Upper lobe of left lung (tissue), 6 donors: ENCODE data around the gene LYZL6. TPM values are rescaled to one million over a fixed set of nuclear protein-coding genes. Genes with fewer than 3 reads are reported as not detected.

ENCODE experiments used
- ATAC-seq, 2 donors: fragments of 200-7000 bp; cut with Tn5 transposase; one replicate each; pipeline ENCODE4 v1.9.1; 2022; ENCODE audit warnings: mild to moderate bottlenecking in 2 of 2, moderate library complexity in 2 of 2; ENCODE audit not compliant: low FRiP score in 2 of 2
- DNase-seq, 2 donors: peaks; one replicate each; pipeline ENCODE4 v3.0.0-alpha.2; 2019 to 2020
- H3K27ac ChIP-seq, 4 donors: fragments of 200-600 bp; sonication (generic); one replicate each; pipeline ENCODE4 v1.5.1; 2016 to 2019
- H3K27me3 ChIP-seq, 4 donors: fragments of 200-600 bp; sonication (generic); one replicate each; pipeline ENCODE4 v1.5.1; 2017 to 2019
- H3K36me3 ChIP-seq, 4 donors: fragments of 200-600 bp; sonication (generic); one replicate each; pipeline ENCODE4 v1.5.1; 2016 to 2019
- H3K4me1 ChIP-seq, 4 donors: fragments of 200-600 bp; sonication (generic); one replicate each; pipeline ENCODE4 v1.5.1; 2018 to 2019
- H3K4me3 ChIP-seq, 4 donors: fragments of 200-600 bp; sonication (generic); one replicate each; pipeline ENCODE4 v1.5.1; 2017 to 2019; ENCODE audit warnings: mild to moderate bottlenecking in 2 of 4, moderate library complexity in 1 of 4
- H3K9me3 ChIP-seq, 4 donors: fragments of 200-600 bp; sonication (generic); one replicate each; pipeline ENCODE4 v1.5.1; 2018 to 2019
- CTCF ChIP-seq, 6 experiments: fragments of 450-650 bp in 4 of 6; fragments of 200-600 bp in 2 of 6; sonication (generic) in 2 of 6; IDR thresholded peaks; one replicate each; pipeline ENCODE4 v1.5.1; 2016 to 2019; ENCODE audit warnings: antibody characterized with exemption in 6 of 6
- EP300 ChIP-seq, 4 donors: sonication (generic); formaldehyde crosslinking; IDR thresholded peaks; one replicate each; pipeline ENCODE4 v1.5.1; 2017; ENCODE audit warnings: antibody characterized with exemption in 4 of 4, control low read depth in 2 of 4
- POLR2A ChIP-seq, 4 donors: fragments of 450-650 bp; IDR thresholded peaks; one replicate each; pipeline ENCODE4 v1.5.1; 2016 to 2017; ENCODE audit warnings: antibody characterized with exemption in 4 of 4, mild to moderate bottlenecking in 2 of 4
- POLR2AphosphoS5 ChIP-seq, 2 donors: sonication (generic); formaldehyde crosslinking; IDR thresholded peaks; one replicate each; pipeline ENCODE4 v1.5.1; 2017; ENCODE audit warnings: antibody characterized with exemption in 2 of 2
- WGBS, 2 donors: methylation state at CpG; one replicate each; pipeline ENCODE4 v1.1.5; 2017 to 2018; 5-methylcytosine and 5-hydroxymethylcytosine counted together
- total RNA-seq, 6 donors: library from RNA; depleted of rRNA in 4 of 6; stranded (reverse); fragments of >200 nt in 4 of 6; gene quantifications; one replicate each; pipeline versions ENCODE4 v1.1.0 to v1.2.1, GENCODE V29; 2016 to 2021
- donor health status: DM: no; HTN: no; CAD: no; lungs with moderate emphysema.
- donor health status: DM: no; HTN: yes; CAD: no; lungs with severe emphysema.

The LYZL6 gene
- total RNA-seq, 6 donors from 2014 or later, result not detected

GRCh38 chr17:35963663-35964062 is 20.1 kb upstream of the LYZL6 start:
- no peaks in the 10 kb centered on the region for H3K36me3 ChIP-seq
- H3K4me3 ChIP-seq, result no peak overlapping the region
- H3K9me3 ChIP-seq, result no peaks in the 10 kb centered on the region
- no peaks in the 10 kb centered on the region for H3K4me1 ChIP-seq
- no peaks in the 10 kb centered on the region for H3K27me3 ChIP-seq
- no peak overlapping the region for H3K27ac ChIP-seq
- DNase-seq (no peak), ATAC-seq (no peak)
- TF ChIP-seq CTCF (IDR thresholded peaks at IDR 0.05) (no peak), POLR2A (IDR thresholded peaks at IDR 0.05) (no peak), POLR2AphosphoS5 (IDR thresholded peaks at IDR 0.05) (no peak), EP300 (IDR thresholded peaks at IDR 0.05) (no peak)
- 73 to 82% methylated on average over 6 of the region's 6 CpGs for WGBS, 2 donors

- Histone ChIP-seq H3K4me3 (no peak overlapping the region), H3K36me3 (no peaks in the 10 kb centered on the region), H3K9me3 (no peaks in the 10 kb centered on the region), H3K27ac (no peak overlapping the region), H3K27me3 (no peaks in the 10 kb centered on the region), H3K4me1 (no peaks in the 10 kb centered on the region)
- TF ChIP-seq POLR2A (IDR thresholded peaks at IDR 0.05), result no peak
- no peak for TF ChIP-seq CTCF (IDR thresholded peaks at IDR 0.05)
- no peak for TF ChIP-seq POLR2AphosphoS5 (IDR thresholded peaks at IDR 0.05)
- no peak for DNase-seq
- ATAC-seq, result no peak
- 62 to 72% methylated on average over 7 of the region's 7 CpGs for WGBS, 2 donors
These were observed 10.2 kb upstream of the LYZL6 start for GRCh38 chr17:35953720-35954119.

- Histone ChIP-seq H3K9me3 (no peaks in the 10 kb centered on the region), H3K36me3 (no peaks in the 10 kb centered on the region), H3K4me1 (peaks cover 0 to 5% (median 2%) of the 10 kb centered on the region in 4 donors), H3K27ac (no peak overlapping the region), H3K27me3 (no peaks in the 10 kb centered on the region), H3K4me3 (no peak overlapping the region)
- TF ChIP-seq EP300 (IDR thresholded peaks at IDR 0.05) (no peak), POLR2A (IDR thresholded peaks at IDR 0.05) (no peak), POLR2AphosphoS5 (IDR thresholded peaks at IDR 0.05) (no peak), CTCF (IDR thresholded peaks at IDR 0.05) (no peak)
- no peak for ATAC-seq
- WGBS, 2 donors, result 73 to 84% methylated on average over 3 of the region's 3 CpGs
- DNase-seq, result no peak
These were observed 5.9 kb upstream of the LYZL6 start for GRCh38 chr17:35949401-35949800.

- WGBS, 2 donors, result 80 to 81% methylated on average over 7 of the region's 7 CpGs
- Histone ChIP-seq H3K4me1 (peaks cover 0 to 5% (median 2%) of the 10 kb centered on the region in 4 donors), H3K9me3 (no peaks in the 10 kb centered on the region), H3K4me3 (no peak overlapping the region), H3K27ac (no peak overlapping the region), H3K27me3 (no peaks in the 10 kb centered on the region), H3K36me3 (no peaks in the 10 kb centered on the region)
- ATAC-seq (no peak), DNase-seq (no peak)
- TF ChIP-seq POLR2A (IDR thresholded peaks at IDR 0.05) (no peak), POLR2AphosphoS5 (IDR thresholded peaks at IDR 0.05) (no peak), CTCF (IDR thresholded peaks at IDR 0.05) (no peak), EP300 (IDR thresholded peaks at IDR 0.05) (no peak)
These were observed 4.6 kb upstream of the LYZL6 start for GRCh38 chr17:35948092-35948491.

- Histone ChIP-seq H3K27me3 (no peaks in the 10 kb centered on the region), H3K27ac (no peak overlapping the region), H3K4me3 (peak overlapping the region in 1 of 4 donors; percentile 15), H3K9me3 (no peaks in the 10 kb centered on the region), H3K36me3 (no peaks in the 10 kb centered on the region), H3K4me1 (peaks cover 0 to 5% (median 2%) of the 10 kb centered on the region in 4 donors)
- 29 to 32% methylated on average over 11 to 12 of the region's 12 CpGs for WGBS, 2 donors
- peak; percentile 38 to 72 for ATAC-seq
- DNase-seq, result no peak
- TF ChIP-seq EP300 (IDR thresholded peaks at IDR 0.05) (no peak), CTCF (IDR thresholded peaks at IDR 0.05) (peak; percentile 50 to 80 (median 62))
These were observed 3.7 kb upstream of the LYZL6 start for GRCh38 chr17:35947156-35947585.
